Stimulated activated naive CD8-positive, alpha-beta T cell treated with anti-CD3 and anti-CD28 coated beads, Interleukin-15, amount 100 ng/mL, for 72 hours (primary cell): Measurements from ENCODE around the gene ANP32B.

Experiments used
- ATAC-seq: fragments of 150-1000 bp; cut with Tn5 transposase; 2 replicates; pipeline ENCODE4 v1.10.0; 2021; ENCODE audit warnings: mild to moderate bottlenecking, moderate library complexity
- DNase-seq, 2 donors: peaks; one replicate each; pipeline ENCODE4 v3.0.0; 2021 to 2022
- H3K27ac Mint-ChIP-seq, 2 donors: one replicate each; pipeline ENCODE4 v1.8.0; 2022; ENCODE audit warnings: mild to moderate bottlenecking in 2 of 2, mixed read lengths in 2 of 2, moderate library complexity in 2 of 2
- H3K27me3 Mint-ChIP-seq: one replicate; pipeline ENCODE4 v1.8.0; 2022; ENCODE audit warnings: mixed read lengths
- H3K4me1 Mint-ChIP-seq: one replicate; pipeline ENCODE4 v1.8.0; 2022; ENCODE audit warnings: mild to moderate bottlenecking, mixed read lengths
- H3K4me3 Mint-ChIP-seq, 2 donors: one replicate each; pipeline ENCODE4 v1.8.0; 2022; ENCODE audit warnings: mild to moderate bottlenecking in 2 of 2, mixed read lengths in 2 of 2, moderate library complexity in 1 of 2
- H3K9me3 Mint-ChIP-seq, 2 donors: one replicate each; pipeline ENCODE4 v1.8.0; 2022; ENCODE audit warnings: mixed read lengths in 2 of 2

ANP32B gene

GRCh38 chr9:98049288-98050072 lies 66.3 kb downstream of the ANP32B start:
- Mint-ChIP-seq H3K4me1 (peaks cover 57% of the 10 kb centered on the region), H3K4me3 (peak overlapping the region in 1 of 2 donors; percentile 90), H3K27me3 (no peaks in the 10 kb centered on the region), H3K27ac (peak overlapping the region in 1 of 2 donors; percentile 55), H3K9me3 (peaks cover 11 to 15% of the 10 kb centered on the region in 2 donors)
- DNase-seq (no peak), ATAC-seq (no peak)

DNA sequence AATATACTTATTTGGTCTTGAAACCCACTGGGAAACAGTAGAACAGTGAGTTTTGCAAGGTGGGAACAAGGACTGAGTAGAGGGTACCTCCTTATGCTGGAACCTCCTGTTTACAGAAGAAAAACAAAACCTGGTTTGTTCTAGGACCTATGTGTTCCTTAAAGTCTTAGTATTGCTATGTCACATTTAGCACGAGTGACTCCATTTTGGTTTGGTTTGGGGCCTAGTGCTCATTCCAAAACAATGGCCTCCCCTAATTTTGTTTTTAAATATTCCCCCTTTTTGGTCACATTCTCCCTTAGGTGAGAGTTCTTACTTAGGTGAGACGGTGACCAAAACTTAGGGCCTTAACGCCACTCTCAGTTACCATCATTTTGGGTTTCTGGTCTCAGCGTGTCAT lies 67.2 kb downstream of the ANP32B start:
- no peak overlapping the region for H3K27ac Mint-ChIP-seq
- DNase-seq = no peak
- no peaks in the 10 kb centered on the region for H3K27me3 Mint-ChIP-seq
- H3K4me1 Mint-ChIP-seq = peaks cover 60% of the 10 kb centered on the region
- ATAC-seq = no peak
- H3K4me3 Mint-ChIP-seq = no peak overlapping the region
- peaks cover 6 to 10% of the 10 kb centered on the region in 2 donors for H3K9me3 Mint-ChIP-seq

DNA sequence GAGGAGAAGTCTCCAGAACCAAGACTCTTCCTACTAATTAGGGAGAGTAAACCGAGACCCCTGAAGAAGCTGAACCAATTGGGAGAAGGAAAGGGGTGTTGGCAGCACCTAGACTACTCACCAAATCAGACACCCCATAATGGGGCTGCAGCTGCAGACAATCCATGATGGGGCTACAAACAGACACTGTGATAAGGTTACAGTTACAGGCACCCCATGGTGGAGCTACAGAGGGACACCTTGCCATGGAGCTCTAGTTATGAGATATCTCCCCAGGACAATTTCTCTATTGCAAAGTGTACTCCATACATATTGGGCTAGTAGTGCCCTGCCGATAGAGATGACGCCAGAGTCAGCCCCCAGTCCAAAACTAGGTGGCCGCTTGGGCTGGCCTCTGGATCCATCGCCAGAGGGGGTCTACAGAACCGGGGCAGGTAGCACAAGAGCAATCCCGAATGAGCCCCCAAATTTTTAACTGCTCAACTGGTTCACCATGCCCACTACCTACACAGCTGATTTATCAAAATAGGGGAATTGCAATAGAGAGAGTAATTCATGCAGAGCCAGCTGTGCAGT lies 71.3 kb downstream of the ANP32B start:
- ATAC-seq (no peak), DNase-seq (no peak)
- peaks cover 59% of the 10 kb centered on the region for H3K4me1 Mint-ChIP-seq
- no peak overlapping the region for H3K27ac Mint-ChIP-seq
- H3K27me3 Mint-ChIP-seq = no peaks in the 10 kb centered on the region
- peaks cover 6 to 9% of the 10 kb centered on the region in 2 donors for H3K9me3 Mint-ChIP-seq
- H3K4me3 Mint-ChIP-seq = no peak overlapping the region

DNA sequence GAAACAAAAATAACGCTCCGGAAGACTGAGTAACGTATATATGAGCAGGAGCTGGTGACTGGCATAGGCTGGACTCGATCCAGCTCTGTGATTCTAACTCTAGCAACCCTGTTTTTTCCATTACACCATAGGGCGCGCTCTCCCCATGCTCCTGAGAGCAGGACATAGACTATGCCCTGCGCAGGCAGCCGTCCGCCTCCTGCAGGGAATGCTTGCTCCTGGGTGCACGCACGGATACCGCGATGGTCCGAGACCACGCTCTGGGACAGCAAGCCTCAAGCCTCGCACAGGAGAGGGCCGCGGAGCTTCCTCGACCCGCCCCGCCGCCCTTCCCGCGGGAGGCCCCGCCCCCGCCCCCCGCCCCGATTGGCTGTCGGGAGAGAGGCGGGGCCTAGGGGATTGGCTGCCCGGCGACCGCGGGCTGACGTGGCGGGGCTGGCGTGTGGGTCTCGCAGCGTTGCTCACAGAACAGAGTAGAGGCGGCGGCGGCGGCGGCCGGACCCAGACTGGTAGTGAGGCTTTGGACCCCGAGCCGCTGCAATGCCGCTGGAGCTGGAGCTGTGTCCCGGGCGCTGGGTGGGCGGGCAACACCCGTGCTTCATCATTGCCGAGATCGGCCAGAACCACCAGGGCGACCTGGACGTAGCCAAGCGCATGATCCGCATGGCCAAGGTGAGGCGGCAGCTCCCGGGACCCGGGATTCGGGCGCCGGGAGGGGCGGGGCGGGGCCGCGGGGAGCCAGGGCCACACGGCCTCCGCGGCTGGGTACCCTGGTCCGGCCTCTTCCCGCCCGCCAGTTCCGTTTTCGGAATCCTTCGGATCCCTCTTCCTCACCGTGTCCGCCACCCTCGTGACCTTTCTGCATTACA lies 73.4 kb downstream of the ANP32B start, which contains the start of gene NANS:
TSS of gene NANS (plus strand) at position 464 of the 869 bp plus-strand sequence. CDS start at position 541, 77 bp downstream.
- Mint-ChIP-seq H3K4me3 (peak within 1 kb of the TSS; percentile 92 to 94), H3K27me3 (no peaks in the 10 kb centered on the region), H3K4me1 (peaks cover 44% of the 10 kb centered on the region), H3K9me3 (peaks cover 6 to 9% of the 10 kb centered on the region in 2 donors), H3K27ac (peak within 1 kb of the TSS; percentile 97 to 98)
- DNase-seq = peak; percentile 91 to 93
- ATAC-seq = peak; percentile 97

GRCh38 chr9:98057138-98057799 lies 74.1 kb downstream of the ANP32B start:
- ATAC-seq (no peak), DNase-seq (no peak)
- peaks cover 6 to 9% of the 10 kb centered on the region in 2 donors for H3K9me3 Mint-ChIP-seq
- peak overlapping the region; percentile 97 to 98 for H3K27ac Mint-ChIP-seq
- H3K4me3 Mint-ChIP-seq = peak overlapping the region; percentile 92 to 94
- no peaks in the 10 kb centered on the region for H3K27me3 Mint-ChIP-seq
- H3K4me1 Mint-ChIP-seq = peaks cover 39% of the 10 kb centered on the region

DNA sequence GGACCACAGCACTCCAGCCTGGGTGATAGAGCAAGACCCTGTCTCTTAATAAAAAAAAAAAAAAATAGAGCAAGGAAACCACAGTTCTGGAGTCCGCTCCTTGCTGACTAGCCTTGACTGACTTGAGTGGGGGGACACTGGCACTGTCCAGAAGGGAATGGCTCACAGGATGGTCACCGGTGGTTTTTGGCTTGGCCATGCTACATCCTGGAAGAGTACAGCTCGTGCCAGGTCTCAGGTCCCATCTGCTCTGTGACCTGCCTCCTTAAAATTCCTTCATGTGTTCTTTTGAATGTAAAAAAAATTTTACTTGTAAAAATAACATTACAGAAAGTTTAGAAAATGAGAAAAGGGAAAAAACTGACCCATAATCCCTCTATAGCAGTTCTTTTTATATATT lies 79.0 kb downstream of the ANP32B start:
- Mint-ChIP-seq H3K4me1 (peaks cover 15% of the 10 kb centered on the region), H3K27me3 (no peaks in the 10 kb centered on the region), H3K9me3 (no peaks in the 10 kb centered on the region), H3K4me3 (no peak overlapping the region), H3K27ac (peak overlapping the region in 1 of 2 donors; percentile 54)
- ATAC-seq (no peak), DNase-seq (no peak)

- Mint-ChIP-seq H3K27me3 (no peaks in the 10 kb centered on the region), H3K27ac (no peak overlapping the region), H3K4me3 (no peak overlapping the region), H3K9me3 (no peaks in the 10 kb centered on the region), H3K4me1 (no peaks in the 10 kb centered on the region)
- no peak for ATAC-seq
- DNase-seq = no peak
Measured at GRCh38 chr9:98064623-98065392, 81.7 kb downstream of the ANP32B start.
